Transverse colon (tissue), 4 donors: ENCODE data around the gene PROSER2. TPM values are rescaled to one million over a fixed set of nuclear protein-coding genes. Genes with fewer than 3 reads are reported as not detected.
"Not testable (repeated sequence)": the region's sequence is repeated elsewhere in the genome, so short reads cannot be mapped to it uniquely, and the experiment has no call there.

Experiments used
- DNase-seq: peaks from one replicate; pipeline ENCODE4 v3.0.0-alpha.2; 2019
- H3K27ac ChIP-seq, 4 donors: fragments of 200-600 bp; sonication (generic); 2 replicates each; pipeline ENCODE4 v1.5.1; 2016 to 2018; ENCODE audit warnings: inconsistent platforms in 4 of 4
- H3K27me3 ChIP-seq: fragments of 200-600 bp; sonication (generic); 2 replicates; pipeline ENCODE4 v1.5.1; 2017; ENCODE audit warnings: inconsistent platforms
- H3K36me3 ChIP-seq, 4 donors: fragments of 200-600 bp; sonication (generic); 2 replicates each; pipeline ENCODE4 v1.5.1; 2017 to 2019; ENCODE audit warnings: inconsistent platforms in 4 of 4
- H3K4me1 ChIP-seq, 4 donors: fragments of 200-600 bp; sonication (generic); 2 replicates each; pipeline ENCODE4 v1.5.1; 2017 to 2020; ENCODE audit warnings: inconsistent platforms in 4 of 4
- H3K4me3 ChIP-seq, 4 donors: fragments of 200-600 bp; sonication (generic); 1 replicate in 1 of 4; 2 replicates in 3 of 4; pipeline versions ENCODE4 v1.5.1 to v1.6.1; 2017 to 2019; ENCODE audit warnings: inconsistent platforms in 4 of 4
- H3K9me3 ChIP-seq, 2 donors: fragments of 200-600 bp; sonication (generic); 2 replicates each; pipeline ENCODE4 v1.5.1; 2017 to 2019; ENCODE audit warnings: inconsistent platforms in 2 of 2
- EP300 ChIP-seq: sonication (generic); formaldehyde crosslinking; IDR thresholded peaks from one replicate; pipeline ENCODE4 v1.6.1; 2017; ENCODE audit warnings: antibody characterized with exemption, low read depth
- POLR2A ChIP-seq: fragments of 450-650 bp; IDR thresholded peaks from one replicate; pipeline ENCODE4 v1.6.1; 2016; ENCODE audit warnings: antibody characterized with exemption, mild to moderate bottlenecking, moderate library complexity
- POLR2AphosphoS5 ChIP-seq, 3 donors: sonication (generic); formaldehyde crosslinking; IDR thresholded peaks; one replicate each; pipeline ENCODE4 v1.6.1; 2016; ENCODE audit warnings: antibody characterized with exemption in 3 of 3
- WGBS, 2 donors: methylation state at CpG; one replicate each; pipeline ENCODE4 v1.1.5; 2018; ENCODE audit warnings: low coverage in 1 of 2; 5-methylcytosine and 5-hydroxymethylcytosine counted together
- in situ Hi-C, 4 donors: fragments of 200-750 bp; cut with MboI; loops; one replicate each; pipeline versions ENCODE4 v1.15.0 to v1.15.1; 2017; ENCODE audit warnings: low sequenced_read_pairs in 3 of 4, low pct_ligation_motif_present in 1 of 4, low pct_unique_long_range_greater_than_20kb in 1 of 4
- intact Hi-C: fragments of 100-400 bp; cut with DNase I; formaldehyde crosslinking; loops from one replicate; pipeline ENCODE4 v1.15.1; 2023; ENCODE audit warnings: low total_unique reads
- total RNA-seq, 4 donors: library from RNA; depleted of rRNA; stranded (reverse); fragments of >200 nt; gene quantifications; one replicate each; pipeline ENCODE4 v1.1.0, GENCODE V29; 2016
- TF ChIP-seq, protein P1 (sequence below), 5 experiments: fragments of 200-600 bp in 3 of 5; fragments of 450-650 bp in 2 of 5; sonication (generic) in 3 of 5; IDR thresholded peaks; 1 replicate in 2 of 5; 2 replicates in 3 of 5; pipeline ENCODE4 v1.5.1; 2016 to 2017; ENCODE audit warnings: antibody characterized with exemption in 5 of 5, inconsistent platforms in 3 of 5, mild to moderate bottlenecking in 2 of 5, moderate library complexity in 1 of 5

The PROSER2 gene
- total RNA-seq, 4 donors from 2014 or later, result 4.2 to 29.2 (median 6.9) TPM

DNA sequence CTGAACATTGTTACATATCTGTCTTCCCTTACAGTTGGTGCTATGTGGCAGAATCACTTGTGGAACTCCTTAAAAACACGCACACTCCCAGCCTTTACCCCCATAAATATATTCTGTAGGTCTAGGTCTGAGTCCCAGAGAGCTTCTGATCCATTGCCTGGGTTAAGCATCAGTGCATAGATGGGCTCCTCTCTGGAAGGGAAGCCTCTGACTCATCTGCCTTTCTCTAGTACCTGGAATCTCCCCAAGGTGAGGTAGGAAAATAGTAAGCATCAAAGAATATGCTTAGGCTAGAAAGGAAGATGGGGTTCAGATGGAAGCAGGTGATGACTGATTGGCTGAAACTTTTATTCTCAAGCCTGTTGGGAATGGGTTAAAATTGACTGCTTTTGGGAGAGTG, 26.1 kb downstream of the PROSER2 start:
- Histone ChIP-seq H3K4me3 (no peak overlapping the region), H3K9me3 (no peaks in the 10 kb centered on the region), H3K4me1 (no peaks in the 10 kb centered on the region), H3K36me3 (no peaks in the 10 kb centered on the region), H3K27me3 (no peaks in the 10 kb centered on the region), H3K27ac (no peak overlapping the region)
- DNase-seq, result no peak
- intact Hi-C loops (no loop called here), in situ Hi-C loops (no loop called here)
- TF ChIP-seq EP300 (no peak), POLR2AphosphoS5 (IDR thresholded peaks at IDR 0.05) (no peak), POLR2A (no peak)
- TF ChIP-seq, protein P1, sequence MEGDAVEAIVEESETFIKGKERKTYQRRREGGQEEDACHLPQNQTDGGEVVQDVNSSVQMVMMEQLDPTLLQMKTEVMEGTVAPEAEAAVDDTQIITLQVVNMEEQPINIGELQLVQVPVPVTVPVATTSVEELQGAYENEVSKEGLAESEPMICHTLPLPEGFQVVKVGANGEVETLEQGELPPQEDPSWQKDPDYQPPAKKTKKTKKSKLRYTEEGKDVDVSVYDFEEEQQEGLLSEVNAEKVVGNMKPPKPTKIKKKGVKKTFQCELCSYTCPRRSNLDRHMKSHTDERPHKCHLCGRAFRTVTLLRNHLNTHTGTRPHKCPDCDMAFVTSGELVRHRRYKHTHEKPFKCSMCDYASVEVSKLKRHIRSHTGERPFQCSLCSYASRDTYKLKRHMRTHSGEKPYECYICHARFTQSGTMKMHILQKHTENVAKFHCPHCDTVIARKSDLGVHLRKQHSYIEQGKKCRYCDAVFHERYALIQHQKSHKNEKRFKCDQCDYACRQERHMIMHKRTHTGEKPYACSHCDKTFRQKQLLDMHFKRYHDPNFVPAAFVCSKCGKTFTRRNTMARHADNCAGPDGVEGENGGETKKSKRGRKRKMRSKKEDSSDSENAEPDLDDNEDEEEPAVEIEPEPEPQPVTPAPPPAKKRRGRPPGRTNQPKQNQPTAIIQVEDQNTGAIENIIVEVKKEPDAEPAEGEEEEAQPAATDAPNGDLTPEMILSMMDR (IDR thresholded peaks at IDR 0.05), result no peak
- WGBS, 2 donors, result 86 to 95% methylated on average over 1 of the region's 1 CpG

DNA sequence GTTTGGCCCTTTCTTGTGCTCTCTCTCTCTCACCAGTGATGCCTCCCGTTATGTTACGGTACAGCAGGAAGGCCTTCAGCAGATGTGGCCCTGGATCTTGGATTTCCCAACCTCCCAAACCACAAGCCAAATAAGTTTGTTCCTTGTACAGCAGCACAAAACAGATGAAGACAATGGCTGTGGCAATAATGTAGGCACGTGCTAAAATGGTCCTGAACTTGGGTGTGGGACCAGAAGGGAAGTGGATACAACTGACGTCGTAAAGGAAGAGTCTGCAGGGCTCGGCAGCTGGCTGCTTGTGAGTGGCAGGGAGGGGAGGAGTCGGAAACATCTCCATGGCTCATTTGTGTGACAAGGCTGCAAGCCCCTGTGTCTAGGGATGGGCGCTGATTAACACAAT, 26.8 kb downstream of the PROSER2 start:
- Histone ChIP-seq H3K27ac (no peak overlapping the region), H3K27me3 (no peaks in the 10 kb centered on the region), H3K9me3 (no peaks in the 10 kb centered on the region), H3K4me1 (no peaks in the 10 kb centered on the region), H3K4me3 (no peak overlapping the region), H3K36me3 (no peaks in the 10 kb centered on the region)
- in situ Hi-C loops, result no loop called here
- TF ChIP-seq, protein P1 (IDR thresholded peaks at IDR 0.05), result no peak
- TF ChIP-seq POLR2A (no peak), EP300 (no peak), POLR2AphosphoS5 (IDR thresholded peaks at IDR 0.05) (no peak)
- intact Hi-C loops, result no loop called here
- 65 to 83% methylated on average over 5 to 8 of the region's 8 CpGs for WGBS, 2 donors
- peak; percentile 17 for DNase-seq

DNA sequence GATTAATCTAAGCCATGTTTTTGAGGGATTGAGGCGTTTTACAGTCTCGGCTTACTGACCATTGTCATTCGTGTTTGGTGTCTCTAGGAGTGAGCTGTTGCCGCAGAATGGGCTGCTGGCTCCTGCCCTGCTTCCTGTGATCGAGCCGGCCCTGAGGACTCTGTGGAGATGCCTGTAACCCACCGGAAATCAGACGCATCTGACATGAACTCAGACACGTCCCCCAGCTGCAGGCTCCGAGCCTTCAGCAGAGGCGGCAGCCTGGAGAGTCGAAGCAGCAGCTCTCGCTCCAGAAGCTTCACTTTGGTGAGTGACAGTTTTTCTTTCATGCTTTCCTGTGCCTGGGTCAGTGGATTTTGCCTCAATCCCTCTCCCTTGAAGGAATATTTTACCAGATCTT, 28.8 kb downstream of the PROSER2 start:
- H3K27ac ChIP-seq, result no peak overlapping the region
- no peaks in the 10 kb centered on the region for H3K9me3 ChIP-seq
- intact Hi-C loops, result no loop called here
- no peaks in the 10 kb centered on the region for H3K27me3 ChIP-seq
- no peak overlapping the region for H3K4me3 ChIP-seq
- H3K4me1 ChIP-seq, result no peaks in the 10 kb centered on the region
- WGBS, 2 donors, result 93% methylated on average over 13 of the region's 13 CpGs; no CpG with 5 or more reads in 1 of the 2 donors
- DNase-seq, result no peak
- H3K36me3 ChIP-seq, result no peaks in the 10 kb centered on the region
- in situ Hi-C loops, result no loop called here
- TF ChIP-seq, protein P1 (IDR thresholded peaks at IDR 0.05), result no peak
- no peak for TF ChIP-seq POLR2A
- no peak for TF ChIP-seq EP300

DNA sequence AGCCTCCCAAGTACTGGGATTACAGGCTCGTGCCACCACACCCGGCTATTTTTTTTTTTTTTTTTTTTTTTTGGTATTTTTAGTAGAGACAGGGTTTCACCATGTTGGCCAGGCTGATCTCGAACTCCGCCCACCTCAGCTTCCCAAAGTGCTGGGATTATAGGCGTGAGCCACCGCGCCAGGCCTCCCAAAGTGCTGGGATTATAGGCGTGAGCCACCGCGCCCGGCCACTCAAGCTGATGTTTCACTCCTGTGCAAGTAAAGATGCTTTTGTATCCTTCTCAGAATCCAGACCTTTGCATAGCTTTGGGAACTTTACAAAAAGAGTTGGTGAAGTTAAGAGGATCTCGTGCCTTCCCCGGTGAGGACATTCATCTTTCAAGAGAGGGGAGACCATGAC, 29.5 kb downstream of the PROSER2 start:
- H3K27ac ChIP-seq, intact Hi-C loops, H3K27me3 ChIP-seq, H3K36me3 ChIP-seq, H3K9me3 ChIP-seq, H3K4me1 ChIP-seq, DNase-seq, H3K4me3 ChIP-seq, in situ Hi-C loops: not testable (repeated sequence)
- WGBS, 2 donors, result 81 to 96% methylated on average over 2 to 13 of the region's 13 CpGs

DNA sequence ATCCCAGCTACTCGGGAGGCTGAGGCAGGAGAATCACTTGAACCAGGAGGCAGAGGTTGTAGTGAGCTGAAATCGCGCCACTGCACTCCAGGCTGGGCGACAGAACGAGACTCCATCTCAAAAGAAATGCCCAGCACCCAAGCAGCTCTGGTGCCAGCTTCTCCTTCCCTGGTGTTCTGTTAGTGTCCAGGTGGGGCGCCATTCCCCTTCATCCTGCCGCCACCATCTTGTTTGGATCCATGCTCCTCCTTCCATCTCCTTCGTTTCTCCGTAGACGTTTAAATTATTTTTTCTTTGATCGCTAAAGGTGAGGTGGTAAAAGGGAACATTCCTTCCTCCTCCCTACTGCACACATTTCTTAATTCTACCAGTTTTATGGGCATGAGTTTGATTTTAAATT, 30.3 kb downstream of the PROSER2 start:
- intact Hi-C loops (no loop called here), in situ Hi-C loops (no loop called here)
- no peaks in the 10 kb centered on the region for H3K9me3 ChIP-seq
- no peaks in the 10 kb centered on the region for H3K4me1 ChIP-seq
- H3K27me3 ChIP-seq, result no peaks in the 10 kb centered on the region
- TF ChIP-seq POLR2A, result no peak
- TF ChIP-seq, protein P1 (IDR thresholded peaks at IDR 0.05), result no peak
- TF ChIP-seq EP300, result no peak
- no peak for TF ChIP-seq POLR2AphosphoS5 (IDR thresholded peaks at IDR 0.05)
- DNase-seq, result no peak
- H3K4me3 ChIP-seq, result no peak overlapping the region
- 92 to 94% methylated on average over 4 to 11 of the region's 11 CpGs for WGBS, 2 donors
- H3K36me3 ChIP-seq, result no peaks in the 10 kb centered on the region
- H3K27ac ChIP-seq, result no peak overlapping the region
